ENCODE results near the gene FAM187B. TPM values are rescaled to one million over a fixed set of nuclear protein-coding genes. Genes with fewer than 3 reads are reported as not detected.
A peak's percentile ranks its signal among the peaks of the same experiment; 100 is the strongest.

The FAM187B gene
- total RNA-seq, 1 experiment from 2014 or later = not detected

GRCh38 chr19:35216833-35217648 is 11.5 kb downstream of the FAM187B start:
- peaks cover 7 to 13% of the 10 kb centered on the region in 2 experiments for H3K9me3 Mint-ChIP-seq
- Histone ChIP-seq H3K4me2 (ENCODE audit: insufficient read depth, insufficient read length, low read length) (no peak overlapping the region), H4K91ac (ENCODE audit: insufficient read length, low read depth, low read length) (no peak overlapping the region), H4K20me1 (ENCODE audit: control insufficient read depth, insufficient read depth, insufficient read length) (no peaks in the 10 kb centered on the region), H3K9me3 (ENCODE audit: control insufficient read depth, low read depth, low read length) (no peaks in the 10 kb centered on the region), H3K4ac (ENCODE audit: low read depth, low read length) (no peak overlapping the region), H3K27ac (ENCODE audit: insufficient read length, low read depth, low read length) (no peak overlapping the region), H2BK20ac (ENCODE audit: low read depth, low read length, poor library complexity, severe bottlenecking) (no peak overlapping the region), H3K14ac (ENCODE audit: insufficient read depth, low read length) (no peak overlapping the region), H4K5ac (ENCODE audit: insufficient read length, low read depth, low read length) (no peak overlapping the region), H3T11ph (ENCODE audit: low read length) (no peak overlapping the region), H3K27me3 (ENCODE audit: insufficient read depth, low read length) (no peaks in the 10 kb centered on the region), H3K23ac (ENCODE audit: insufficient read length, low read depth, low read length) (no peak overlapping the region), H3K23me2 (ENCODE audit: insufficient read length, low read depth, low read length, poor library complexity, severe bottlenecking) (no peaks in the 10 kb centered on the region), H2BK15ac (ENCODE audit: low read depth, low read length) (no peak overlapping the region), H2AFZ (ENCODE audit: low read length) (no peak overlapping the region), H4K8ac (replicated peaks; ENCODE audit: insufficient read length, low read depth, low read length) (no peak overlapping the region), H2AK5ac (ENCODE audit: insufficient read length, low read length) (no peak overlapping the region), H2BK5ac (ENCODE audit: insufficient read length, low read length) (no peak overlapping the region), H3K79me1 (ENCODE audit: insufficient read depth, low read depth, low read length, poor library complexity, severe bottlenecking) (no peaks in the 10 kb centered on the region), H3K56ac (ENCODE audit: insufficient read length, low read depth, low read length) (no peak overlapping the region), H3K79me2 (ENCODE audit: insufficient read depth, low read length) (no peaks in the 10 kb centered on the region), H3K9ac (ENCODE audit: extremely low read depth, insufficient read length, low read length) (no peak overlapping the region), H2BK120ac (ENCODE audit: low read depth, low read length, poor library complexity, severe bottlenecking) (no peak overlapping the region), H3K4me1 (ENCODE audit: insufficient read depth, low read length) (0 out of 2 replicates have a peak, but pooled peaks cover 2% of the 10 kb centered on the region), H2BK12ac (ENCODE audit: insufficient read length, low read depth, low read length) (no peak overlapping the region), H3K18ac (ENCODE audit: insufficient read length, low read depth, low read length) (no peak overlapping the region)
- DNase-seq = peak; percentile 56
- peaks cover 4% of the 10 kb centered on the region for H3K27me3 Mint-ChIP-seq (ENCODE audit: low read depth)
- no peak overlapping the region for H3K4me3 Mint-ChIP-seq
- WGBS (ENCODE audit: extremely low coverage, insufficient read length, low lambda C conversion rate) = no CpG with 5 or more reads among the region's 3 CpGs
- H3K27ac Mint-ChIP-seq = no peak overlapping the region
- H3K4me1 Mint-ChIP-seq = peaks cover 15 to 16% of the 10 kb centered on the region in 2 experiments
- H3K36me3 Mint-ChIP-seq (ENCODE audit: insufficient read depth in 1 of 3, low read depth in 3 of 3) = peaks cover 0 to 5% (median 5%) of the 10 kb centered on the region in 3 experiments; a peak in 5 of 7 replicates
- TF ChIP-seq CTCF (conservative IDR thresholded peaks at IDR 0.05) = peak; percentile 52; the same call in 2 of the 3 replicates

Data from H9 (cell line).